H7 (cell line): ENCODE results near the gene GIT1. TPM values are rescaled to one million over a fixed set of nuclear protein-coding genes. Genes with fewer than 3 reads are reported as not detected.

ENCODE experiments used
- total RNA-seq: library from RNA; depleted of rRNA; stranded (reverse); fragments of >200 nt; shearing (Covaris generic); gene quantifications from 2 replicates; pipeline ENCODE4 v1.2.3, GENCODE V29; 2014; rRNA removed

The GIT1 gene
- total RNA-seq, 1 experiment from 2014 or later, result 46.1 TPM

Other genes starting within 250 kb of the GIT1 start
- 27.4 and 51.0 TPM in 2 replicates for gene TAOK1, start 199.3 kb downstream of the GIT1 start, total RNA-seq
- gene ABHD15, start 22.6 kb downstream of the GIT1 start, total RNA-seq, result 1.7 TPM in 2 replicates
- gene TP53I13, start 20.9 kb downstream of the GIT1 start, total RNA-seq, result 42.9 and 45.8 TPM in 2 replicates
- 11.1 and 11.9 TPM in 2 replicates for gene ANKRD13B, start 3.5 kb upstream of the GIT1 start, total RNA-seq
- 3.9 and 6.9 TPM in 2 replicates for gene CORO6, start 33.3 kb upstream of the GIT1 start, total RNA-seq